LNCAP (cell line): ENCODE measurements around the gene UBE2F.

Source experiments
- CTCF ChIP-seq: fragments of 450-650 bp; IDR thresholded peaks from 2 replicates; pipeline ENCODE4 v1.5.1; 2017; ENCODE audit warnings: mild to moderate bottlenecking

Gene UBE2F

DNA sequence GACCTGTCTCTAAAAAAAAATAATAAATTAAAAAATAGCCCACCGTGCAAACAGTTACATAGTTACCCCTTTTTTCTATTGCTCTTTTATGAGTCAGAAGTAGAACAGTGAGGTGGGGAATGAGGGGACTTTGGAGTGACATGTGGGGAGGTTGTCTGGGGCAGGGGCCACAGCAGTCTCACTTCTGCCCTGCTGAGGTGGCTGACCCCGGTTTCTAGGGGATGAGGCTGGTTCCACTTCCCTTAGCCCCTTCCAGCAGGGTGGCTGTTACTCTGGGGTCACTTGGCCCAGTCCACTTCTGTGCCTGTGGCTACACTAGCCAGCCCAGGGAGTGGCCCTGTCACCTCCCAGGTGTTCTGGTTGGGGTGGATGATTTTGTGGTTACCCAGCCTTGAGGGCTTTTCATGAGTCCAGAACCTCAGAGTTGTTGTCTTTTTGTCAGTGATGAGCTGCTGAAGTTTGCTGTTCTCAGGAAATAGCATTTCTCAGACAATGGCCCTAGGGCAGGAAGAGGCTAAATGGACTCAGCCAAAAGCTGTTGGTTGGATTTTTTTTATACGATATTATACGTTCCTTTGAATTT, 66.0 kb downstream of the UBE2F start:
- no peak for TF ChIP-seq CTCF

DNA sequence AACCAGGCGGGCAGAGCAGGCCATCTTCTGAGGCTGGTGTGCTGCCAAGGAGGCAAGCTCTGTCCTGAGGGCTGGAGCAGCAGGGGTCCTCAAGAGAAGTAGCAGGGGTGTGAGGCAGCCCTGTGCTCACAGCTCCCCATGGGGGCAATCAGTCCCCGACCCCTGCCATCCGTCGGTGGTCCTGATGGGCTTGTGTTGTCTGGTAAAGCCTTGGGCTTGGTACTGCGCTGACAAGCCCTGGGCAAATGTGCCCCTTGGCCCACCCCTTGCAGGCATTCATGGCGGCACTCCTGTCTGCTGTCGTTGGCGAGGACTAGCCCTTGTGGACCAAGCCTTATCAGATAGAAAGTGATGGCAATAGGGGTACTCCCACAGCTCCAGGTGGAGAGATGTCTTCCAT, 71.4 kb downstream of the UBE2F start:
- no peak for TF ChIP-seq CTCF

- TF ChIP-seq CTCF: no peak
Observed at GRCh38 chr2:238039151-238039550, 72.3 kb downstream of the UBE2F start.

- TF ChIP-seq CTCF: no peak
Observed at GRCh38 chr2:238039985-238040384, 73.2 kb downstream of the UBE2F start.

DNA sequence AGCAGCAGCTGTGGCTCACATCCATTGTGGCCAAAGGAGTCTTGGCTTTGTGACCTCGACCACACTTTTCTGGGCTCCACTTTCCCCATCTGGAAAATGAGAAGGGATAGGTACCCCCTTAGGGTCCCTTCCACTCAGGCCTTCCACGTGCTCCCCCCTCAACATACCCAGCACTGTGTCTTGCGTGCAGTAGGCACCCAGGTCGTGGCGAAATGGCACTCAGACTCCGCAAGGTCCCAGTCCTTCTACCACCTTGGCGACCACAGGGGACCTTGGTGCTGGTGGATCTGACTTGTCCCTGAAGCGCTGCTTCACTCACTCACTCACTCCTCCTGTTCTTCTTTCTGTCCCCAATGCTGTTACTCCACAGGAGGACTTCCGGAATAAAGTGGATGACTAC, 74.1 kb downstream of the UBE2F start:
- no peak for TF ChIP-seq CTCF

GRCh38 chr2:238042090-238042489, 75.3 kb downstream of the UBE2F start:
- TF ChIP-seq CTCF: no peak

GRCh38 chr2:238042849-238043584, 76.2 kb downstream of the UBE2F start:
- no peak for TF ChIP-seq CTCF

DNA sequence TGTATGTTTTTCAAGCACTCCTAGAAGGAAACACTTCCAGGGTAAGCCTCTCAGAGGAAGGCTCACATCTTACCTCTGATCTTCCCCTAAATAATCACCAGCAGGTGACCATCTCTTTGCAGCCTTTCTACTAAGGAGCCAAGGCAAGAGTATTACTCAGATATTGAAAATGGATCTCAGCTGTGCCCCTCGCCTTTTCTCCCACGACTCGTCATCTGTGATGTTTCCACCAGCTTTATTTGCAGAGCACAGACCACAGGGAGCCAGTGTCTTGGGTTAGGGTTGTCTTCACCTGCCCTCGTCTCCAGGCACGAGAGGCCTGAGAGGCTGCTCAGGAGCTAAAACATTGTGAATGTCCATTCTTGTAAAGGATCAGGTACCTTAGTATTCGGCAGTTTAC, 77.0 kb downstream of the UBE2F start:
- no peak for TF ChIP-seq CTCF
